Body of pancreas (tissue), 4 donors: ENCODE data around the gene SEMA3D.

Source experiments
- POLR2A ChIP-seq, 3 donors: fragments of 450-650 bp; IDR thresholded peaks; one replicate each; pipeline ENCODE4 v1.6.1; 2016; ENCODE audit warnings: antibody characterized with exemption in 3 of 3, mild to moderate bottlenecking in 2 of 3
- TF ChIP-seq, protein P1 (sequence below), 7 experiments: fragments of 450-650 bp in 4 of 7; fragments of 200-600 bp in 3 of 7; sonication (generic) in 3 of 7; IDR thresholded peaks; one replicate each; pipeline ENCODE4 v1.5.1; 2016 to 2019; ENCODE audit warnings: antibody characterized with exemption in 7 of 7

GRCh38 chr7:85091565-85091928 is 95.3 kb downstream of the SEMA3D start:
- TF ChIP-seq, protein P1, sequence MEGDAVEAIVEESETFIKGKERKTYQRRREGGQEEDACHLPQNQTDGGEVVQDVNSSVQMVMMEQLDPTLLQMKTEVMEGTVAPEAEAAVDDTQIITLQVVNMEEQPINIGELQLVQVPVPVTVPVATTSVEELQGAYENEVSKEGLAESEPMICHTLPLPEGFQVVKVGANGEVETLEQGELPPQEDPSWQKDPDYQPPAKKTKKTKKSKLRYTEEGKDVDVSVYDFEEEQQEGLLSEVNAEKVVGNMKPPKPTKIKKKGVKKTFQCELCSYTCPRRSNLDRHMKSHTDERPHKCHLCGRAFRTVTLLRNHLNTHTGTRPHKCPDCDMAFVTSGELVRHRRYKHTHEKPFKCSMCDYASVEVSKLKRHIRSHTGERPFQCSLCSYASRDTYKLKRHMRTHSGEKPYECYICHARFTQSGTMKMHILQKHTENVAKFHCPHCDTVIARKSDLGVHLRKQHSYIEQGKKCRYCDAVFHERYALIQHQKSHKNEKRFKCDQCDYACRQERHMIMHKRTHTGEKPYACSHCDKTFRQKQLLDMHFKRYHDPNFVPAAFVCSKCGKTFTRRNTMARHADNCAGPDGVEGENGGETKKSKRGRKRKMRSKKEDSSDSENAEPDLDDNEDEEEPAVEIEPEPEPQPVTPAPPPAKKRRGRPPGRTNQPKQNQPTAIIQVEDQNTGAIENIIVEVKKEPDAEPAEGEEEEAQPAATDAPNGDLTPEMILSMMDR (IDR thresholded peaks at IDR 0.05), result no peak
- TF ChIP-seq POLR2A (IDR thresholded peaks at IDR 0.05), result no peak
